Measurements from ENCODE around the gene PSMA5.
"Not testable (repeated sequence)": the region's sequence is repeated elsewhere in the genome, so short reads cannot be mapped to it uniquely, and the experiment has no call there.

Gene PSMA5

GRCh38 chr1:109426281-109427170 is at the start of gene PSMA5:
PSMA5 (minus strand) TSS chr1:109426448; CDS start chr1:109426330, 118 bp downstream.
- peak; percentile 98 for DNase-seq

- no peak for DNase-seq
Measured at GRCh38 chr1:109475261-109475660, 49.0 kb upstream of the PSMA5 start.

GRCh38 chr1:109474697-109475096 is 48.4 kb upstream of the PSMA5 start:
- no peak for DNase-seq

- not testable (repeated sequence) for DNase-seq
Measured at GRCh38 chr1:109473284-109474057, 47.2 kb upstream of the PSMA5 start.

GRCh38 chr1:109472779-109473178 is 46.5 kb upstream of the PSMA5 start:
- no peak for DNase-seq

- DNase-seq, result no peak
Measured at GRCh38 chr1:109470245-109470644, 44.0 kb upstream of the PSMA5 start.

- no peak for DNase-seq
Measured at GRCh38 chr1:109468903-109469302, 42.7 kb upstream of the PSMA5 start.

GRCh38 chr1:109468061-109468460 is 41.8 kb upstream of the PSMA5 start:
- no peak for DNase-seq

GRCh38 chr1:109467301-109467777 is 41.1 kb upstream of the PSMA5 start:
- DNase-seq, result no peak

GRCh38 chr1:109466452-109467300 is 40.4 kb upstream of the PSMA5 start, which contains the start of gene SYPL2:
SYPL2 (plus strand) TSS chr1:109466546; CDS start chr1:109466844, 298 bp downstream.
- DNase-seq, result no peak

GRCh38 chr1:109466125-109466451 is 39.8 kb upstream of the PSMA5 start:
- no peak for DNase-seq

- no peak for DNase-seq
Measured at GRCh38 chr1:109457819-109458218, 31.6 kb upstream of the PSMA5 start.

- DNase-seq, result no peak
Measured at GRCh38 chr1:109454497-109455133, 28.4 kb upstream of the PSMA5 start.

GRCh38 chr1:109447524-109447923 is 21.3 kb upstream of the PSMA5 start:
- no peak for DNase-seq

- DNase-seq, result not testable (repeated sequence)
Measured at GRCh38 chr1:109445949-109446695, 19.9 kb upstream of the PSMA5 start.

GRCh38 chr1:109444346-109444745 is 18.1 kb upstream of the PSMA5 start:
- no peak for DNase-seq

- no peak for DNase-seq
Measured at GRCh38 chr1:109443476-109443875, 17.2 kb upstream of the PSMA5 start.

- DNase-seq, result no peak
Measured at GRCh38 chr1:109441069-109441468, 14.8 kb upstream of the PSMA5 start.

- no peak for DNase-seq
Measured at GRCh38 chr1:109438798-109439297, 12.6 kb upstream of the PSMA5 start.

- DNase-seq, result no peak
Measured at GRCh38 chr1:109434484-109434883, 8.2 kb upstream of the PSMA5 start.

- DNase-seq, result no peak
Measured at GRCh38 chr1:109433322-109433721, 7.1 kb upstream of the PSMA5 start.

Measured in NCI-H1092 treated with DMSO at 0.1 percent for 48 hours (cell line).